Neural progenitor cell (in vitro differentiated cells): ENCODE measurements around the gene ZBTB46. TPM values are rescaled to one million over a fixed set of nuclear protein-coding genes. Genes with fewer than 3 reads are reported as not detected.

Experiments used
- DNase-seq: peaks from one replicate; pipeline ENCODE4 v3.0.0-alpha.2; 2016; ENCODE audit warnings: low spot score
- H2AFZ ChIP-seq: fragments of 200-600 bp; sonication (generic); replicated peaks from 2 replicates; pipeline ENCODE4 v1.6.1; 2016; ENCODE audit warnings: antibody characterized with exemption
- H3F3A ChIP-seq: fragments of 200-600 bp; sonication (generic); 2 replicates; pipeline ENCODE4 v1.6.1; 2016; ENCODE audit warnings: antibody characterized with exemption, low read depth
- H3K27ac ChIP-seq: fragments of 200-600 bp; sonication (generic); 2 replicates; pipeline ENCODE4 v1.5.1; 2016; ENCODE audit warnings: mild to moderate bottlenecking
- H3K27me3 ChIP-seq: fragments of 200-600 bp; sonication (generic); 2 replicates; pipeline ENCODE4 v1.6.1; 2016; ENCODE audit warnings: mild to moderate bottlenecking, moderate library complexity
- H3K36me3 ChIP-seq: fragments of 200-600 bp; sonication (generic); 2 replicates; pipeline ENCODE4 v1.5.1; 2016
- H3K4me1 ChIP-seq: fragments of 200-600 bp; sonication (generic); 2 replicates; pipeline ENCODE4 v1.6.1; 2016; ENCODE audit warnings: mixed run types
- H3K4me2 ChIP-seq: fragments of 200-600 bp; sonication (generic); 2 replicates; pipeline ENCODE4 v1.6.1; 2016
- H3K4me3 ChIP-seq: fragments of 200-600 bp; sonication (generic); 2 replicates; pipeline ENCODE4 v1.5.1; 2016
- H3K79me2 ChIP-seq: fragments of 200-600 bp; sonication (generic); 2 replicates; pipeline ENCODE4 v1.6.1; 2016; ENCODE audit warnings: low read depth
- H3K9ac ChIP-seq: fragments of 200-600 bp; sonication (generic); 2 replicates; pipeline ENCODE4 v1.6.1; 2016
- H3K9me3 ChIP-seq: fragments of 200-600 bp; sonication (generic); 2 replicates; pipeline ENCODE4 v1.5.1; 2016; ENCODE audit warnings: low read depth
- H4K20me1 ChIP-seq: fragments of 200-600 bp; sonication (generic); 2 replicates; pipeline ENCODE4 v1.6.1; 2016; ENCODE audit warnings: low read depth
- H3K27ac Mint-ChIP-seq: 3 replicates; pipeline ENCODE4 v1.8.0; 2021; ENCODE audit warnings: mixed read lengths
- H3K27me3 Mint-ChIP-seq: 2 replicates; pipeline ENCODE4 v1.8.0; 2022; ENCODE audit warnings: low read depth, mild to moderate bottlenecking, inconsistent platforms, moderate library complexity, mixed read lengths; ENCODE audit not compliant: insufficient read depth
- H3K36me3 Mint-ChIP-seq: 3 replicates; pipeline ENCODE4 v1.8.0; 2021; ENCODE audit warnings: mixed read lengths
- H3K4me1 Mint-ChIP-seq: 3 replicates; pipeline ENCODE4 v1.8.0; 2021; ENCODE audit warnings: mixed read lengths
- H3K4me3 Mint-ChIP-seq: 3 replicates; pipeline ENCODE4 v1.8.0; 2021; ENCODE audit warnings: mild to moderate bottlenecking, moderate library complexity, mixed read lengths
- H3K9me3 Mint-ChIP-seq: 3 replicates; pipeline ENCODE4 v1.8.0; 2020; ENCODE audit warnings: mixed read lengths
- EZH2 ChIP-seq: fragments of 200-600 bp; sonication (generic); IDR thresholded peaks from 2 replicates; pipeline ENCODE4 v1.6.1; 2017; ENCODE audit warnings: antibody characterized with exemption, mild to moderate bottlenecking, moderate library complexity
- EZH2phosphoT487 ChIP-seq: fragments of 200-600 bp; sonication (generic); IDR thresholded peaks from 2 replicates; pipeline ENCODE4 v1.6.1; 2017; ENCODE audit warnings: antibody characterized with exemption
- total RNA-seq: library from RNA; depleted of rRNA; stranded (reverse); fragments of >200 nt; gene quantifications from 2 replicates; pipeline ENCODE4 v1.2.3, GENCODE V29; 2015; ENCODE audit warnings: low replicate concordance
- TF ChIP-seq, protein P1 (sequence below): fragments of 200-600 bp; sonication (generic); IDR thresholded peaks from 2 replicates; pipeline ENCODE4 v1.5.1; 2017; ENCODE audit warnings: antibody characterized with exemption, mild to moderate bottlenecking

Gene ZBTB46
- total RNA-seq, 1 donor from 2014 or later: 8.1 TPM

DNA sequence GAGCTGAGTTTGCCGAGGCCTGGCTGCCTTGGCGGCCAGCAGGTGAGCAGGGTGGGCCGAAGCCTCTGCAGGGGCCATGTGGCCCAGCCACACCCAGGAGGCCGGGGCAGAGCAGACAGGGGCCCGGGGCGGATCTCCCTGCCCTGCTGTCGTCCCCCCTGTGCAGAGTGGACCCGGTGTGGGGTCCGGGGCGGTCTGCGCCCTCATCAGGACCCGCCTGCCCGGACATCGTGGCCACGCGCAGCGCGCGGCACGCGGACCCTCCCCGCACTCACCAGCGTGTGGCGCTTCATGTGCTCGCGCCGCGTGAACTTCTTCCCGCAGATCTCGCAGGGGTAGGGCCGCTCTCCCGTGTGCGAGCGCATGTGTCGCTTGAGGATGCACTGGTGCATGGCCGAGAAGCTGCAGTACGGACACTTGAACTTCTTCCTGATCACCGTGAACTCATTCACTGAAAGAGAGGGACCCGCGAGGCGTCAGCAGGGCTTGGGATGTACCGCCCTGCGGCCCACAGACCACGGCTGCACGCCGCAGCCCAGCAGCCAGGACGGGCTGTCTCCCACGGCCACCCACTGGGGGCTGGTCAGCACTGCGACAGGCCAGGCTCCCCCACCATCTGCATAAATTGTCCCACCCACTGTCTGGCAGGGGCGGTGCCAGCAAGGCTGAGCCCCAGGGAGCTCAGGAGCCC lies 78.5 kb downstream of the ZBTB46 start:
- H4K20me1 ChIP-seq: no peaks in the 10 kb centered on the region
- H3K9ac ChIP-seq: no peak overlapping the region
- H3K4me1 ChIP-seq: no peaks in the 10 kb centered on the region
- H3K27ac Mint-ChIP-seq: no peak overlapping the region
- TF ChIP-seq EZH2 (no peak), EZH2phosphoT487 (no peak)
- TF ChIP-seq, protein P1, sequence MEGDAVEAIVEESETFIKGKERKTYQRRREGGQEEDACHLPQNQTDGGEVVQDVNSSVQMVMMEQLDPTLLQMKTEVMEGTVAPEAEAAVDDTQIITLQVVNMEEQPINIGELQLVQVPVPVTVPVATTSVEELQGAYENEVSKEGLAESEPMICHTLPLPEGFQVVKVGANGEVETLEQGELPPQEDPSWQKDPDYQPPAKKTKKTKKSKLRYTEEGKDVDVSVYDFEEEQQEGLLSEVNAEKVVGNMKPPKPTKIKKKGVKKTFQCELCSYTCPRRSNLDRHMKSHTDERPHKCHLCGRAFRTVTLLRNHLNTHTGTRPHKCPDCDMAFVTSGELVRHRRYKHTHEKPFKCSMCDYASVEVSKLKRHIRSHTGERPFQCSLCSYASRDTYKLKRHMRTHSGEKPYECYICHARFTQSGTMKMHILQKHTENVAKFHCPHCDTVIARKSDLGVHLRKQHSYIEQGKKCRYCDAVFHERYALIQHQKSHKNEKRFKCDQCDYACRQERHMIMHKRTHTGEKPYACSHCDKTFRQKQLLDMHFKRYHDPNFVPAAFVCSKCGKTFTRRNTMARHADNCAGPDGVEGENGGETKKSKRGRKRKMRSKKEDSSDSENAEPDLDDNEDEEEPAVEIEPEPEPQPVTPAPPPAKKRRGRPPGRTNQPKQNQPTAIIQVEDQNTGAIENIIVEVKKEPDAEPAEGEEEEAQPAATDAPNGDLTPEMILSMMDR: no peak
- no peaks in the 10 kb centered on the region for H3F3A ChIP-seq
- H2AFZ ChIP-seq: no peak overlapping the region
- DNase-seq: no peak
- H3K79me2 ChIP-seq: no peaks in the 10 kb centered on the region
- H3K4me3 ChIP-seq: no peak overlapping the region
- H3K9me3 Mint-ChIP-seq: no peaks in the 10 kb centered on the region
- no peaks in the 10 kb centered on the region for H3K27me3 ChIP-seq
- H3K4me3 Mint-ChIP-seq: no peak overlapping the region
- H3K9me3 ChIP-seq: no peaks in the 10 kb centered on the region
- H3K4me2 ChIP-seq: no peak overlapping the region
- H3K4me1 Mint-ChIP-seq: peaks cover 16% of the 10 kb centered on the region
- H3K27ac ChIP-seq: no peak overlapping the region
- H3K36me3 ChIP-seq: no peaks in the 10 kb centered on the region
- peaks cover 3% of the 10 kb centered on the region for H3K36me3 Mint-ChIP-seq
- peaks cover 4% of the 10 kb centered on the region for H3K27me3 Mint-ChIP-seq

DNA sequence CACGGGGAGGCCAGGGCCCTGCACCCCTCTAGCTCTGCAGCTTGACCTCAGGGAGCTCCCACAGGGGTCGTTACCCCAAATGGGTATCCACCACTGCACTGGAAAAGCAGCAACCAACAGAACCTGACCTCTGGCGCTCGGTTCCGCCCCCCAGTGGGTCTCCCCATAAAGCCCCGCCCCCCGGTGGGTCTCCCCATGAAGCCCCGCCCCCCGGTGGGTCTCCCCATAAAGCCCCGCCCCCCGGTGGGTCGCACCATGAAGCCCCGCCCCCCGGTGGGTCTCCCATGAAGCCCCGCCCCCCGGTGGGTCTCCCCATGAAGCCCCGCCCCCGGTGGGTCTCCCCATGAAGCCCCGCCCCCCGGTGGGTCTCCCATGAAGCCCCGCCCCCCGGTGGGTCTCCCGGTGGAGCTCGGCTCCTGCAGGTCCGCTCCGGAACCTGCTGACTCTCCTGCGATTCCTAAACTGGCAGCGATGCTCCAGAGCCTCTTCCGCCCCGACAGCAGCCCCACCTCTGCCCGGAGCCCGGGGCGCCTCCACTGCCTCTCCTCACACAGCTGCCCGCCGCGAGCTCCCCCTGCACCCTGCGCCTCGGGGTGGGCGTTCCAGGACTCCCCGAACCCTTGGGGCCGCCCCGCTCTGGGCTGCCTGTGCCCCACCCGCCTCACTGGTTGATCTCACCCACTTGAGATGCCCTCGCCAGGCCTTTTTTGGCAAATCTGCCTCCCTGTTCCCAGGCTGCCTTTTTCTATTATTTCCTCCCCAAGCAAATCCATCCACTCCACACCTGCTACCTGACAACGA lies 79.4 kb downstream of the ZBTB46 start:
- H3K4me3 Mint-ChIP-seq: no peak overlapping the region
- peaks cover 4% of the 10 kb centered on the region for H3K27me3 Mint-ChIP-seq
- H3K27ac ChIP-seq: no peak overlapping the region

DNA sequence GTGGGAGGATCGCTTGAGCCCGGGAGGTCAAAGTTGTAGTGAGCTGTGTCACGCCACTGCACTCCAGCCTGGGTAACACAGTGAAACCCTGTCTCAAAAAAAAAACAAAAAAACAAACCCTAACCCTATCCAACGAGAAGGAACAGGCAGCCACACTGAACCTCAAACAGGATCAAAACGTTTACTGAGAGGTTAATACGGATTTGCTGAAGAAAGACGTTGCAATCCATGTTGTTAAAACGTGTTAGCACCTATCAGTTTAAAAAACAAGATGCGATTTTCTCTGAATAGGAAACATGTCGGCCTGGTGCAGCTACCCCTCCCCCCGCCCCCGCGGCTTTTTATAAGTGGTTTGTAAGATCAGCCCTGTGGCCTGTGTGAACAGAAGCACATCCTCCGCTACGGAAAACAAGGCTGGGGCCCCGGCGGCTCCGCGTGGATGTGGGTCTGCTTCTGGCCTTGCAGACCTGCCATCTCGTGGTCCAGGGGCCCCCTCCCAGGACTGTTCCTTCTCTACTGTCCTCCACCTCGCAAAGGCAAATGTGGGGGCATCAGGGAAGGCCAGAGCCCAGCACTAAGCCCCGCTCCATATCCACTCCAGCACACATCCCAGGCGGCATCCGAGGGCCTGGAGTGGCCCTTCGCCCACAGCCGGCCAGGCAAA lies 80.1 kb downstream of the ZBTB46 start:
- Histone ChIP-seq H3K27ac (no peak overlapping the region), H3K36me3 (no peaks in the 10 kb centered on the region), H3K4me1 (no peaks in the 10 kb centered on the region), H3K4me3 (no peak overlapping the region), H3K4me2 (no peak overlapping the region), H3K9ac (no peak overlapping the region), H3K27me3 (no peaks in the 10 kb centered on the region), H3F3A (no peaks in the 10 kb centered on the region), H2AFZ (no peak overlapping the region), H3K9me3 (no peaks in the 10 kb centered on the region), H3K79me2 (no peaks in the 10 kb centered on the region), H4K20me1 (no peaks in the 10 kb centered on the region)
- DNase-seq: no peak
- no peaks in the 10 kb centered on the region for H3K36me3 Mint-ChIP-seq
- H3K9me3 Mint-ChIP-seq: no peaks in the 10 kb centered on the region
- peaks cover 4% of the 10 kb centered on the region for H3K27me3 Mint-ChIP-seq
- no peak for TF ChIP-seq EZH2
- H3K27ac Mint-ChIP-seq: no peak overlapping the region
- H3K4me1 Mint-ChIP-seq: peaks cover 16% of the 10 kb centered on the region
- H3K4me3 Mint-ChIP-seq: no peak overlapping the region

More for the DNA sequence above, 79.4 kb downstream of the ZBTB46 start:
- TF ChIP-seq EZH2 (no peak), EZH2phosphoT487 (no peak)
- TF ChIP-seq, protein P1: no peak
- Histone ChIP-seq H4K20me1 (no peaks in the 10 kb centered on the region), H3K27me3 (no peaks in the 10 kb centered on the region), H3K79me2 (no peaks in the 10 kb centered on the region), H2AFZ (no peak overlapping the region), H3K4me3 (no peak overlapping the region), H3F3A (no peaks in the 10 kb centered on the region), H3K36me3 (no peaks in the 10 kb centered on the region), H3K4me2 (no peak overlapping the region), H3K4me1 (no peaks in the 10 kb centered on the region), H3K9ac (no peak overlapping the region), H3K9me3 (no peaks in the 10 kb centered on the region)
- H3K9me3 Mint-ChIP-seq: no peaks in the 10 kb centered on the region
- no peak for DNase-seq
- no peaks in the 10 kb centered on the region for H3K36me3 Mint-ChIP-seq
- peaks cover 16% of the 10 kb centered on the region for H3K4me1 Mint-ChIP-seq
- no peak overlapping the region for H3K27ac Mint-ChIP-seq
